Fibroblast of gingiva (primary cell): ENCODE measurements around the gene ITGA2.

Experiments
- DNase-seq: peaks from one replicate; pipeline ENCODE4 v3.0.0-alpha.2; 2011; ENCODE audit warnings: low read depth

The ITGA2 gene

DNA sequence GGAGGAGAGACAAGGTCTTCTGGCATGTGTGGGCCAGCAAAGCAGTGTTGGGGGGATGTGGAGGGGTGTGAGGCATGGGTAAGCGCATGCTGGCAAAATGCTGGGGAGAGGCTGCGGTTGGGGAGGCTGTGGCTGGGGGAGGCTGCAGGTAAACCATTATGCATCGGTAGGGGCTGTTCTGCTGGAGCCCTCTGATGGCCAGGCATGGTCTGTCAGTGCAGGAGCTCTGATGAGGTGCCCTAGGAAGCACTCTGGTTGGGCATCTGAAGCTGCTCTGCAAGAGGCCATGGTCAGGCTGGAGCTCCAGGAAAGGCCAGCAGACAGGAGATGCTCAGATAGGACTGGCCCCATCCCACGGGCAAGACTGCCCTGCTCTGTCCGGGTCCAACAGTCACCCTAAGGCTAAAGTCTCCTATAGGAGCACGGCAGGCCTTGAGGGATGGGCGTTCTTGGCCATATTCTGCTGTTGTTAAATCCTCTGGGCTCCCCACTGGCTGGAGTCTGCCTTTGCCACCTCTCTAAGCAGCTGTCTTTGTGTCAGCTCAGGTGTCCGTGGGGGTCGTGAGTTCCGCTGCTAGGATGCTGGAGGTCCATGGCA lies 28.7 kb downstream of the ITGA2 start:
- DNase-seq, result no peak

DNA sequence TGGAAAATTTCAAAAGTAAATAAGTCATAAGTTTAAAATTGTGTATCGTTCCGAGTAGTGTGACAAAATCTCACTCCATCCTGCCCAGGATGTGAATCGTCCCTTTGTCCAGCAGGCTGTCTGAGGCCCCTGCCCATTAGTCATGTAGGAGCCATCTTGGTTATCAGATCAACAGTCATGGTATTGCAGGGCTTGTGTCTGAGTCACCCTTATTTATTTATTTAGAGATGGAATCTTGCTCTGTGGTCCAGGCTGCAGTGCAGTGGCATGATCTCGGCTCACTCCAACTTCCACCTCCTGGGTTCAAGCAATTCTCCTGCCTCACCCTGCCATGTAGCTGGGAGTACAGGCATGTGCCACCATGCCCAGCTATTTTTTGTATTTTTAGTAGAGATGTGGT lies 30.2 kb downstream of the ITGA2 start:
- DNase-seq, result peak; percentile 20

DNA sequence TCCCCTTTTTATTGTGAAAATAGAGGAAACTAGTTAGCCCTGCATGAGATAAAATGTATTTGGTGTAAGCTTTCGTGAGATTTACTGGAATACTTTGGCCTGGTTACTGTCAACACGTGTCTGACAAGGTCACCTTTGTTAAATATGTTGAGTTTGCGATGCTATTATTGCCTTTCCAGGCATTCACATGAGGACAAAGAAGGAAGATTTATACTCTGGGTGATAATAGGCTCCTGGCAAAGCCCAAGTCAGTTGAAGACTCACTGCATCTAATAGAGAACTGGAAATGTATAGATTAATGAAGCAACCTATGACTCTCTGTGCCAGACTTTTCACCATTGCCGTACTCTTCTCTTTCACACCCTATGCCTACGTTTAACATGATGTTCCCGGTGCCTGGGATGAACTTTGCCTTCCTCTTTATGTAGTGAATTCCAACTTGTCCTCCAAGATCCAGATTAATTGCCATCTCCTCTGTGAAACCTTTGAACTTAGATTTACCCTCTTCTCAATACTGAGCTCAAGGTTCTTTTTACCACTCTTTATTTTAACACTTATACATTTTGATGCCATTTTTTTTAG lies 33.9 kb downstream of the ITGA2 start:
- DNase-seq, result no peak

DNA sequence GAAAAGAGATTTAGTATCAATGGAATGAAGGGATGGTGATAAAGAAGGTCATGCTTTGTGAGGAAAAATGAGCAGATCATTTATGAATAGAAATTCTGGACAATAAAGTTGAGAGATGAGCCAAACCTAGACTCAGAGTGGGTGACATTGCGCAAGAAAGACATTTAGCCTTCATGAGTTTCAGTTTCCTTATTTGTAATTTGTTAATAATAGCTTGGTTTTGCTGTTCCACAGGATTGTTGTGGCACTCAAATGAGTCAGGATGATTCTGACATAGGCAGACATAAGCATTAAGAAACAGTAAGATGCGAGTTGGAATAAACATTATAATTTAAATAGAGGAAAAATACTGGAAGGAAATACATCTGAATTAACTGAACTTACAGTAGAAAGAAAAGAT lies 34.8 kb downstream of the ITGA2 start:
- peak; percentile 88 for DNase-seq

DNA sequence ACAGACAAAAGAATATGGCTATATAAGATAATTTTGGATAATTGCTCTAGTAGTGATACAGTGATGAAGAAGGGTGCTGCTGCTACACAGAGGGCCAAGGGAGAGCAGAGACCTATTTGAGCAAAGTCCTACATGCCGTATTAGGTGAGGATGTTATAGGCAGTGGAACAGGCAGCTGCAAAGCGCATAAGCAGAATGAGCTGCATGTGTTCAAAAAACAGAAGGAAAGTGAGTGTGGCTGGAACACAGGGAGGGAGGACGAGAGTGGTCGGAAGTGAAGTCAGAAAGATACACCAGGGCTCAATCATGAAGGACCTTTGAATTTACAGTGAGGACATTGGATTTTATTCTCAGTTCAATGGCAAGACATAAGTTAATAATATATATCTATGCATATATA lies 35.4 kb downstream of the ITGA2 start:
- DNase-seq, result no peak

DNA sequence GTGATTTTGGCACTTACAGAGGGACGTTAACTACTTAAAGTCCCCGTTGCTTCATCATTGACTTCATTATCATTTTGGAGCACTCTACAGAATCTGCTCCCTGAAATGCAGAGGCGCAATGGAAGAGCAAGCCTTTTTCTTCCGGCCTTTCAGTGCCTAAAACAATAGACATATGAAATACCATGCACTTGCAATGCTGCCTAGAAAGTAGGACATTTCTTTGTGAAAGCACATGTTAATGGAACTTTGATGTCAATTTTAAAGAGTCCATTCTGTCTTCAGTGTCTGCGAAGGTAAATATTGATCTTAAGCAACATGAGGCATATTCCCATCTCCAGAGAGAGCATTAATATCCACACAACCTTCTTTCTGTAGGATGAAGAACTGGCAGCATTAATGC lies 36.3 kb downstream of the ITGA2 start:
- DNase-seq, result no peak

DNA sequence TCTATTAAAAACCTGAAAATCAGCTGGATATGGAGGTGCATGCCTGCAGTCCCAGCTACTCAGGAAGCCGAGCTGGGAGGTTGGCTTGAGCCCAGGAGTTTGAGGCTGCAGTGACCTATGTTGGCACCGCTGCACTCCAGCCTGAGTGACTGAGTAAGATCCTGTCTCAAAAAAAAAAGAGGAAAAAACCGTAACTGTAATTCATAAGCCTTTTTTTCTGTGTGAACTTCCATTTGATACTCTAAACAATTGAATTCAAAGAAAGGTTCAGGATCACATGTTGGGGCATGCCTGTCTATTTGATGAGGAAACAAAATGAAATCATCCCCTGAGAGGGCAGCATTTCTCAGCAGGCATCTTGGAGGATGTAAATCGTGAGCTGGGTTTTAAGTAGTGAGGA lies 38.8 kb downstream of the ITGA2 start:
- DNase-seq, result peak; percentile 77

DNA sequence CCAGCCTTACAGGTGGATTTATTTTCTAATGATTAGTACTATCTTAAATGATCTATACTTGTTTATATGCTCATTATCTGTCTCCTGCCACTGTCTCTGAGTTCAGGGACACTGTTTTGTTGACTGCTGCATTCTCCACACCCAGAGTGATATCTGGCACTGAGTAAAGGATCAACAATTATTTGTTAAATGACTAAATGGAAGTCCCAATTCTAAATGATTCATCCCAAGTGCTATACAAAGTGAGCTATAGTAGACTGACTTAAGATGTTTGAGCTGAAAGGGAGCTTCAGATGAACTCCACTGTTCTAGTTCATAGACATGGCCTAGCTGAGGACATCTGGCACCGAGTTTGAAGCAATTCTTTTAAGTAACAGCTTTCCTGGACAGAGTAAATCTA lies 40.5 kb downstream of the ITGA2 start:
- no peak for DNase-seq

DNA sequence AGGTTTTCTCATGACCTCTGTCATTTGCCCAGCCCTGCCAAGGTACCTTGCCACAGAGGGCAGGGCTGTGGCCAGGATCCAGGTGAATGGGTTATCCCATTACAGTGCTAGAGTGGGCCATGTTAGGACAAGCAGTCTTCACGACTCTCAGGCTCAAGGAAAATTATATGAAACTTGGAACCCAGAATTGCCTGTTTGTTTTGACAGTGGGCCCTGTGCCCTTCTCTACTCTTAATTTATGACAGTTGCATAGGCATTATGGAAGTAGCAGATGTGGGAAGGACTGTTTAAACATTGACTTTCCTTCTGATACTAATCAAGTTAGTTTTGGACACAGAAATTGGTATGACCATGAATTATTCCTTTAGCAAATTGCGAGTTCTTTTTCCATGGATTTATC lies 41.7 kb downstream of the ITGA2 start:
- DNase-seq, result no peak

DNA sequence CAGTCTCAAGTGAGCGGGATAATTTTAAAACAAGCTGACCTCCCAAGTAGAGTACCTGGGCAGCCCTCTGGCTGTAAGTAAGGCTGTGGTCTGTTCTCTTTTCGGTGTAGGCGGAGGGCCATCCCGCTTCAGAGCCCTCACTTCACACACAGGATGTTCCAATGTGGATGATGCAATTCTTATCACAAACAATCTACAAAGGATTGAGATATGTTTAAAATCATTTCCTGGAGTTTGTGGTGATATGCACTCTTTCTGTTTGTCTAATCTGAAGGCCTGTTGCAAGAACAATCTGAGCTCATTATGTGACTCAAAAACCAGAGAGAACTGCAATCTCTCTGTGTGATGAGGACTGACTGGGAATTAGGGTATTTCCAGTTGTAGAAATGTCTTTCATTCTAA lies 42.5 kb downstream of the ITGA2 start:
- peak; percentile 33 for DNase-seq

DNA sequence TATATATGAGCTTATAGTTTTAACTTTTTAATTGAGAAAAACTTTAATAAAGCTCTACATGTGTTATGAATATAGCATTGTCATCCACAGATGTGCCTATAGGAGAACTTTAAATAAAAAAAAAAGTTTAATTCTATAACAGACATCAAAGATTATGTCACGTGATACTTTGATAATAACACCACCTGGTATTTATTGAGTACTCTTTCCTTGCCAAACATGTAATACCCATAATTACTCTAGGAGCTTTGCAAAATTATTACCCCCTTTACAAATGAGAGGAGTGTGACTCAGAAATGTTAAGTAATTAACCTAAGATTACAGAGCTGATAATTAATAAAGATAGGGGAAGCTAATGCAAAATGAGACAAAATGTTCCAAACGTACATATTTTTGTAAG lies 43.0 kb downstream of the ITGA2 start:
- no peak for DNase-seq

DNA sequence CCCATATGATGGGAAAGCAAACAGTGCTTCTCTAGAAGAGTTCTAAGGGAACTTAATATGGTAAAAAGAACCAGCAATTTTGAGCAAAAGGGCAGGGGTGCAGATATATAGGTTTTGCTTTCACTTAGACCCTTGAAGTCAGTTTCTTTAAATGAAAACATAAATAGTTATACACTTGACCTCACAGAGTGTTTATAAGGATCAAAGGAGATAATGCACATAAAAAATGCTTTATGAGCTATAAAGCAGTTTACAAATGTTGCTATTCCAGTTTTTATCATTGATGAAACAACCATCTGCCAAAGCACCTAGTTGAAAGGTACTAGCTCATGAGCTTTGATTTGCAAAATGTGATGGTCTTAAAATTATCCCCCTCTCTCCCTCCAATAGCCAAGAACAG lies 45.7 kb downstream of the ITGA2 start:
- no peak for DNase-seq

DNA sequence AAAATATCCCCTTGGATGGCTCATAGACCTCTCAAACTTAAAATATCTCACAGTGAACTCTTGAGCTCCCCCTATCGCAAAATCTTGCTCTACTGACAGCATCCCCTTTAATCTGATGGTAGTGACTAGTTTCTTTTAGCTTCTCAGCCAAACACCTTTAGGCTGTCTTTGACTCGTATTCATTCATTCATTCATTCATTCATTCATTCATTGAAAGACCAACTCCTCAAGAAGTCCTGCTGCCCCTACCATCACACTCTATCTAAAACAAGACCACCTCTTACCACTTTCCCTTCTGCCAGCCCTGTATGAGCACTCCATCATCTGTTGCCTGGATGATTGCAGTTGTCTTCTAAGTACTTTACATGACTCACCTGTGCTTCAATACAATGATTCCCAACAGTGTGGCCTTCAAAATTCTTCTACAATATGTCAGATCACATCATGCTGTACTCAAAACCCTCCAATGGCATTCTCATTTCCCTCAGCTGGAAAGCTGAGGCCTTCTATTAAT lies 46.8 kb downstream of the ITGA2 start:
- DNase-seq, result no peak

DNA sequence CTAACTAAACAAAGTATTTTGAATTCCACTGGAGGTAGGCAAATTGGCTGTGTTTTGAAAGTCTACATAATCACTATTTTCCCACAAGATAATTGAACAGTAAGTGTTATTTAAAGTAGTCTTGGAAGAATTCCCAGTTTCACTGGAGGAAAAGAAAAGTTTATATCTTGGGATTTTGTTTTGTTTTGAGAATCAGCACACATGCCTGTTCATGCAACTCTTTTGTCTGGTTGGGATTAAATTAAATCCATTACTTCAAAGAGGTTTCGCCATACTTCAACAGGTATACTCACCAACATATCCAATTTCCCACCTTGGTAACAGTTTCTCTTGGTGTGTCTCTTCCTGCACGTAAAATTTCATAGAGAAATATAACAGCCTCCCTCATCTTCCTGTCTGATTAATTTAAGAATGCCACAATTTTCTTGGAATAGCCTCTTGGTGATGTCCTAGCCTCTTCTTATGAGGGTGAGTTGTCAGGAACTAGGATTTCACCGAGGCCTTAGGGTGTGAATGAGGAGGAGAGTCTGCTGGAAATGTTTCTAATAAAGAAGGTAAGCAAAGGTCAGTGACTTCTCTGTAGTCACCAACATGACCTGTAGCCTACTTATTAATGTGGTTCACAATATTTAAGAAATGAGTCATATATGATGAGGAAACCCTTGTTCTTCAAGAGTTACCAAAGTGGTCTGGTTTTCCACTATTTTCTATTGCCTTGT lies 48.1 kb downstream of the ITGA2 start:
- DNase-seq, result peak; percentile 74

DNA sequence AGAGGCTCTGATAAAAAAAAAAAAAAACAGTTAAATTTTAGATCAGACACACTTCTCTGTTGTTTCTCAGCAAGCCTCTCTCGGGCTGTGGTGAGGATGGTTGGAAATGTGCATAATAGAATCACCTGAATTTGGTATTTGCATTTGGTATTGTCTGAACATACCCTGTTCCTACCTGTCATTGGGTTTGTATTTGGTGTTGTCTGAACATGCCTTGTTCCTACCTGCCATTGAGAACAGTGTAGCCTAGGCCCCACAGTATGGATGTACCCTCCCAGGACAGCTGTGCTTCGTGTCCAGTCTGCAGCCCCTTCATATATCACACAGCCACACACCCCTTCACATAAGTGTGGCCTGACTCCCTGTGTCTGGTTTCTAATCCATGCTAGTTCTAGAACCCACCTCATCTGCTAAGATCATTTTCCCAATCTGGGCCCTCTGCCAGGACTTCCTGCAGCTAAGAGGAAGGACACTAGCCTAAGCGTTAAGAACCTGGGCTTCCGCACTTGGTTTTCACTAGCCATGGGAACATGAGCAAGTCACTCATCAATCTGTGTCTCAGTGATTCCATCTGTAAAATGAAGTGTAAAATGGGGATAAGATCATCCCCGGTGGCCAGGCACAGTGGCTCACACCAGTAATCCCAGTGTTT lies 49.2 kb downstream of the ITGA2 start:
- DNase-seq, result no peak

DNA sequence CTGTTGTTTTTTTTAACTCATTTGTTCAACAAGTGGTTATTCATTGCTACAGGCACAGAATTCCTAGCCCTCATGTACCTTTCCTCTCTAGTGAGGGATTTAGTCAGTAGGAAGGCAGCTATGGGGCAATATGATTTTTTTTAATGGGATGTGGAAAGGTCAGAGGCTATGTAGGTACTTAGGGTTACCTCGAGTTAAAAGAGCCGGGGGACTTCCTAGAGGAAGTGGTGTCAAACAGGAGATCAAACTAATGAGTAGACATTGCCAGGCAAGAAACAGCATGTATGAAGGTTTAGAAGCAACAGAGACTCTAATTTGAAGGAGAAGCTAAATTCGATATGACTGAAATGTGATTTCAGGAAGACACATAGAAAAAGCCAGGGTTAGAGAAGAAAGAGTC lies 50.7 kb downstream of the ITGA2 start:
- DNase-seq, result no peak

DNA sequence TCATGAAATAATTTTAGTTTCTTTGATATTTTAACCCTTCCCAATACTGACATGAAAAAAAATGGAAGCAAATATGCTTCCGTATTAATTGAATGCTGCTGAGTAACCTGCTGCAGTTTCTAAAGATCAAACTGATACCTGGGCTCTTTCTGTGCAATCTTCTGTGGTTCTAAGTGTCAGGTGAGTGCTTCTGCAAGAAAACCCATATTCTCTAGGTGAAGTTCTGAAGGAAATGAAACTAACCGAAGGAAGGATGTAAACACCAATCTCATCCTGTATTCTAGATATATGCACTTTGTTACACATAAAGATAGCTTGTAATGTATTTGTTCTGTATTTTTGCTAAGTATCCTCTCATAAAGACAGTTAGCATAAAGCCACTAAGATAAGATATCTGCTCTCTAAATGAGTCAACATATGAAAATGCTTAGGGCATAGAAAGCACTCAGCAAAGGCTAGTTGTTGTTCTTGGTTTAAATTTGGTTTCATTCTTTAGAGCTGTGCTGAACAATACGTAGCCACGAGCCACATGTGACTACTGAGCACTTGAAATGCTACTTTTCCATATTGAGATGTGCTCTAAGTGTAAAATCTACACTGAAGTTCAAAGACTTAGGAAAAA lies 52.0 kb downstream of the ITGA2 start:
- DNase-seq, result no peak

DNA sequence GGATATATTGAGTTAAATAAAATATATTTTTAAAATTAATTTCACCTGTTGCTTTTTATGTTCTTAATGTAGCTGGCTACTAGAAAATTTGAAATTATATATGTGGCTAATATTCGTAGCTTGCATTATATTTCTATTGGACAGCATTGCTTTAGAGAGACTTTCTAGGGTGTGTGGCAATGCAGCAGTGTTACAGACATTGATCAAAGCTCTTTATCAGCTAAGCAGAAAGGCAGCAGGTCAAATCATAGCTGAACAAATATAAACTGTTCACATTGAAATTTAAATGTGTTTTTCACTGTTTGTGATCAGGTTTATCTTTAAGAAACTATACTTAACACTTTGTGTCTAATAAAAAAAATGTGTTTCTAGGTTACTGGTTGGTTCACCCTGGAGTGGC lies 52.6 kb downstream of the ITGA2 start:
- no peak for DNase-seq

DNA sequence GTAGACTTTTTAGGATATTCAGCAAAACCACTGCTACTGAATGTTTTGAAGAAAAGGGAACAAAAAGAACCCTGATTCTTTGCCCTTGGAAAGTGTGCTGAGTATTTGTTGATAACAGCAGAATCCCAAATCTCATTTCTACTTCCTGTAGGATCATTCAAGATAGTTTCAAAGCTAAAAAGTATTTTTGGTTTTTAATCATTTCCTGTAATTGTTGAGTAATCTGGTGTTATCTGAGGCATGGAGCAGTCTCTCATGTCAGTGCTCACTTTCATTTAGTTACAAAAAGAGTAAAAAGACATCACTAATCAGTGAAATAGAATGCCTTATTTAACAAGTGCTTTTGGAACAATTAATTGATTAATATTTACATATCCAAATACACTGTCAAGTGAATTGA lies 56.1 kb downstream of the ITGA2 start:
- DNase-seq, result no peak

DNA sequence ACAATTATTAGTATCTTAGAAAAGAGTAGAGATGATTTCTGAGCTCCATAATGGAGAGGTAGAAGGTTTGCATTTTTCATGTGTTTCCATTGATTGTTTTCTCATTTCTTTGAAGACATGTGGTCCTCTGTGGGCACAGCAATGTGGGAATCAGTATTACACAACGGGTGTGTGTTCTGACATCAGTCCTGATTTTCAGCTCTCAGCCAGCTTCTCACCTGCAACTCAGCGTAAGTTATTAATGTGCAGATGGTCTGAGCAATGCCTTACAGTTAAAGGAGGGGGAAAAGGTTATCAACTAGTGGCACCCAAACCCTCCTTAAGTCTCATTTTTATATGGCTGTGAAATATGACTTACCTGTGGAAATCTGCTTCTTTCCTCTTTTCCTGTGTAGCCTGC lies 59.1 kb downstream of the ITGA2 start:
- no peak for DNase-seq

DNA sequence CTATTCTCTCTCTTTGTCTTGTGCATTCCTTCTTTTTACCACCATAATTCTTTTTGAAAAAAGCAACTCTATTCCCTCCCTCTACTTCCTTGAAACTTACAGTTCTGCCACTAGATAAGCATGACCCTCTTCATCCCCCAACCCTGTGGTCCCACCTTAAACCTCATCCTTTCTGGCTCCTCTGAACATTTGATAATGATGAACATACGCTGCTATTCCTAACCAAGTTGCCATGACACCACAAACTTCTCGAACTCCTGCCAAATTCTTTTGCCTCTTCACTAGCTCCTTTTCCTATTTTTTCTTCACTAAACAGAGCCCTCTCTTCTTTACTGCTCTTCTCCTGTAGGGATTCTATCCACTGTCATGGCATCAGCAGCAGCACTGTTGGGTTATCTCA lies 63.3 kb downstream of the ITGA2 start:
- DNase-seq, result peak; percentile 16

DNA sequence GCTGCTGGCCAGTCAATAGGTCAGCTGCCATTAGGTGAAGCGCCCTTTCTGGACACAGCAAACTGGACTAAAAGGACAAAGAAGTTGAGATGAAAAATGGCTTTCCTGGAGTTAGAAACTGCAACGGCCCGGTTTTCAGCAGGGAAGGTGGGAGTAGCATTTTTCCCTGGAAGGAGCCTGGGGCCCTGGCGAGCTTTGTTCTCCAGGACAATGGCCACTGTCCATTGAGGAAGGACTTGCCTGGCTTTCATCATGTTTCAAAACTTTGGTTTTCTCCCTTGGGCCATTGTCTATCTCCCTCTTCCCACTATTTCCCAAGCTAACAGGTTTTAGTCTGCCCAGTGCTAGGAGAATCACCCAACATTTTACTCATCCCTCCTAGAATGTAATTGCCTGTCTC lies 64.2 kb downstream of the ITGA2 start:
- no peak for DNase-seq

DNA sequence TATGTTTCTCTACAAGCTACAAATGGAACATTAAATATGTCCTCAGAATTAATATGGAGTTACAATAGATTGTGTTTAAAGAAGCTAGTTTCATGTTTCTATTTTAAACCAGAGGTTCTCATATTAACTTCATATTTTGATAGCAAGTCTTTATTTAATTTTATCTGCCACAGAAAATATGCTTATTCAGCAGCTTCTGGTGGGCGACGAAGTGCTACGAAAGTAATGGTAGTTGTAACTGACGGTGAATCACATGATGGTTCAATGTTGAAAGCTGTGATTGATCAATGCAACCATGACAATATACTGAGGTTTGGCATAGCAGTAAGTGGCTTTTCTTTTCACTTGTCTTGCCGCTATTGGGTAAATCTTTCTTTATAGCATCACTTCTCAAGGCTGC lies 66.2 kb downstream of the ITGA2 start:
- DNase-seq, result no peak
